ENCODE data around the gene OSBPL6.

The OSBPL6 gene

DNA sequence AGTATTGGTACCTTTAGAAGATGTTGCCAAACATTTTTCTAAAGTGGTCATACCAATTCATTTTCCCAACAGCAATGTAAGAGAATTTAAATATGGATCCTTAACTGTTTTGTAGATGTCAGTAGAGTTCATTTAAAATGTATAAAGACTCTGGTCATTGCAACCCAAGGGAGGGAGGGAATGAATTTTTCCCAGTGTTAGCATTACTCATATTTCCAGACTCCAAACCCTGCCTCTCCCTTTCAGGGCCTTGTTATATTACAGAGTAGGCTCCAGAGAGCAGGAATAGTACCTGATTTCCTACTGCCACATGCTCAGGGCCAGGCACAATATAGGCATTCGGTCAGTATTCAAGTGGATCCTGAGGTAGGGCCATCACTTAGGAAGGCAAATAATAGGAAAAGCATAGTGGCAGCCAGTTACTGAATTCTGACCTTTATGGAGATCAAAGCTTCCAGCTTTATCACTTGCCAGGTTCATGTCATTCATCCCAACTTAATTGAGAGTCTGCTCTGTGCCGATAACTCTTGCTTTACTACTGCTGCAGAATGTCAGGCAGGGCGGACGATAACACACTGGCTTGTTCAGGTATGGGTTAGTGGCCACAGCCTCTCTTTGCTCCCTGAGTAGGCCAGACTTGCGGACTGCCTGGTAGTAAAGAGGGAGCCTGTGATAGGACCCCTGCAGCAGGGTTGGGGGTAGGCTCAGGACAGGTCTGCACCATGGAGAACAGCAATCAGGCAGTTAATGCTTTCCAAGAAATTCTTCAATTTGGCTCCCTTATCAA, 75.3 kb downstream of the OSBPL6 start:
- no peak for DNase-seq (ENCODE audit: low read depth in 1 of 2, low spot score in 1 of 2)

- DNase-seq (ENCODE audit: low read depth in 1 of 2, low spot score in 1 of 2), result no peak
Measured at GRCh38 chr2:178270338-178270737, 76.0 kb downstream of the OSBPL6 start.

DNA sequence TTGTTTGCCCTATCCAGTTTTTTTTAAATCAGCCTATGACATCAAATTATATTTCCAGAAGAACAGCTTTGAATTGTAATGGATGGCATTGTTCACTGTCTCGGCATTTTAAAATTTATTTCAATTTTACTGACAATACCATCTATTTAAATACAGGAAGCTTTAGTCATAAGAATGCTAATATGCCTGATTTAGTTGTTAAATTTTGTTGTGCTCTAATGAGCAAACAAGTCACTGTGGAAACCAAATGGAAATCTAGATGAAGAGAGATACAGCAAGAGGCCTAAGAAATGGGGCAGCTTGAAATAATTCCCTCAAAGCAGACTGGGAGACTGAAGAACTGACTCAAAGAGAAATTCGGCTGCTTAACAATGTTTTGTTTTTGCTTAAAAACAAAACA, 76.8 kb downstream of the OSBPL6 start:
- DNase-seq (ENCODE audit: low read depth in 1 of 2, low spot score in 1 of 2), result no peak

DNA sequence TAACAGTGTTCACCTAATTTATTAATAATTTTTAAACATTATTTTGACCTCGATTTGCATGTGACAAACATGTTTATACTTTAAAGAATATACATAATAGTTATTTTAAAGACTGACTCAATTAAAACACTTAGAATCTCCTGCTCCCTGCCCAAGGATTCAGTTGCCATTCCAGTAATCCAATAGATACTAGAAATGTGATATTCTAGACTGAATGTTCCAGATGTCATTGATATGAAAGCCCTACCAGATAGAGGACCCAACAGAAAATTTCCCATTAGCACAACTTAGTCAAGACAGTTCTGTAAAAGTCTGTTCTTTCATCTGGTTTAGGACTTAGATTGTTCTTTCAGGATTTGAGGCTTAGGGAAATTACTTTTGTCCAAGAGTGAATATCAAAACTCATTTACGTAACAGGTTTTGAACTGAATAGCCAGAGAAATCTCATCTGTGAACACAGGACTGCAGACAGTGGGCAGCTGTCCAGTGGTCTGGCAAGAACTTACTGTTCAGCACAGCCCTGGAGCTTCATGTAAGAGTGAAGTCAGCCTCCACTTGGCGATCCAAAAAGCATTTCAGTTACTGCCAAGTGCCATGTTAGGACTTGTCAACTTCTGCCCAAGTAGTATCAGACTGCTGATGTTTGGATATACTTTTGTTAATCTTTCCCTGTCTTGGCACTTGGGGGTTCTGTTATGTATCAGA, 77.5 kb downstream of the OSBPL6 start:
- DNase-seq (ENCODE audit: low read depth in 1 of 2, low spot score in 1 of 2), result no peak

GRCh38 chr2:178273787-178274360, 79.6 kb downstream of the OSBPL6 start:
- DNase-seq (ENCODE audit: low read depth in 1 of 2, low spot score in 1 of 2), result no peak

GRCh38 chr2:178275600-178275999, 81.3 kb downstream of the OSBPL6 start:
- no peak for DNase-seq (ENCODE audit: low read depth in 1 of 2, low spot score in 1 of 2)

DNA sequence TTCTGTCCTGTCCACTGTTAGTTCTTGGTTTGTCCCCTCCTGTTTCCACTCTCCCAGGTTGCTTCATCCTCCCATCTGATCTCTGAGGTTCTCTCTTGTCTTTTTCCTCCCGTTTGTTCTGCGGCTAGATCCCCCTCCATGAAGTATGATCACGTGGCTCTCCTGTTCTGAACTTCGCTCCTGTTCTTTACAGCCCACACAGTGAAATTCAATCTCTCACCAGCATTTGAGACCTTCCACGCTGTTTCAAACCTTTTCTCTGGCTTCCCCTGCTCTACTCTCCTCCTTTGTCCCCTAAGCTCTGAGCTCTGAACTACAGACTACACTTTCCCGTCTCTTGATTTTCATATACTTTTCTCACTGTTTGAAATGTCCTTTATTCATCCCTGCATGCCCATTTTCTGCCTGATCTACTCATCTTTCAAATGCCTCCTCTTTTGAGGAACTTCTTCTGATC, 83.5 kb downstream of the OSBPL6 start:
- DNase-seq (ENCODE audit: low read depth in 1 of 2, low spot score in 1 of 2), result no peak

- DNase-seq (ENCODE audit: low read depth in 1 of 2, low spot score in 1 of 2), result no peak
Measured at GRCh38 chr2:178279142-178279541, 84.8 kb downstream of the OSBPL6 start.

DNA sequence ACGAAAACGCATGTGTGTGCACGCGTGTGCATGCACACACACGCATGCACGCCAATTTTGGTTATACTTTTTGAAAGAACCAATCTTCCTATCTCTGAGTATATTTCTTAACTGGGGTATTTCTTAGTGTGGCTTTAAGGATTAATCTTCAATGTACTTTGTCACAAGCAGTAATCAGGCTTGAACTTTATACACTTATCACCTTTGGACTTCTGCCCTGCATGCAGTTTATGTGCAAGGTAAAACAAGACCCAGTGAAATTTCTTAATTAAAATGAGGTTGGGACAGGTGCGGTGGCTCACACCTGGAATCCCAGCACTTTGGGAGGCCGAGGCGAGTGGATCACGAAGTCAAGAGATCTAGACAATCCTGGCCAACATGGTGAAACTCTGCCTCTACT, 85.3 kb downstream of the OSBPL6 start:
- no peak for DNase-seq (ENCODE audit: low read depth in 1 of 2, low spot score in 1 of 2)

- DNase-seq (ENCODE audit: low read depth in 1 of 2, low spot score in 1 of 2), result no peak
Measured at GRCh38 chr2:178280244-178280852, 86.0 kb downstream of the OSBPL6 start.

DNA sequence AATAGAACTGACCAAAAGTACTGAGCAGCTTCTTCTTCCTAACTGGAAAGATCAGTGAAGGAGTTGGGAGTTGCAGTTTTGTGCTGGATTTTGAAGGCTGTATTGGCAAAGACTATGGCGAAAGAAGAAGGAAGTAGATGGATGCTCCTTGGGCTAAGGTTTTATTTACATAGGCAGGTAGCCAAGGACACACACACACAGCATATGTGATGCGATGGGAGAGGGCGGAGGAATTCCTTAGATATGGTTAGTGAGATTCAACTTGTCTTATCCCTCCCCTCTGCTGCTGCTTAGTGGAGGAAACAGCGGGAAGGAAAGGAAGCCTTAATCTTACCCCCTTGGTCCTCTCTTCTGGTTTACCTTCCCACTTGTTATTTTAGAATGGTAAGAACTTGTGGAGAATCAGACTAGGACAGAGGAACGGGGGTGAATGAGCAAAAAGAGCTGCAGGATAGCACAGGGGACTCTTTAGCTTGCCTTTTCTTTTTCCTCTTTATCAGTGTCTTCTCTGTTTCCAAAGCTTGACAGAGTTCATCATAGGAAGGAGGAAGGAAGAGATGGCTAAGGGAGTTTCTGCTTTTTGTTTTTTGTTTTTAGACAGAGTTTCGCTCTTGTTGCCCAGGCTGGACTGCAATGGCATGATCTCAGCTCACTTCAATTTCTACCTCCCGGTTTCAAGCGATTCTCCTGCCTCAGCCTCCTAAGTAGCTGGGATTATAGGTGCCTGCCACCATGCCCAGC, 87.9 kb downstream of the OSBPL6 start:
- DNase-seq (ENCODE audit: low read depth in 1 of 2, low spot score in 1 of 2), result no peak

GRCh38 chr2:178283341-178283918, 89.1 kb downstream of the OSBPL6 start:
- DNase-seq (ENCODE audit: low read depth in 1 of 2, low spot score in 1 of 2), result no peak

DNA sequence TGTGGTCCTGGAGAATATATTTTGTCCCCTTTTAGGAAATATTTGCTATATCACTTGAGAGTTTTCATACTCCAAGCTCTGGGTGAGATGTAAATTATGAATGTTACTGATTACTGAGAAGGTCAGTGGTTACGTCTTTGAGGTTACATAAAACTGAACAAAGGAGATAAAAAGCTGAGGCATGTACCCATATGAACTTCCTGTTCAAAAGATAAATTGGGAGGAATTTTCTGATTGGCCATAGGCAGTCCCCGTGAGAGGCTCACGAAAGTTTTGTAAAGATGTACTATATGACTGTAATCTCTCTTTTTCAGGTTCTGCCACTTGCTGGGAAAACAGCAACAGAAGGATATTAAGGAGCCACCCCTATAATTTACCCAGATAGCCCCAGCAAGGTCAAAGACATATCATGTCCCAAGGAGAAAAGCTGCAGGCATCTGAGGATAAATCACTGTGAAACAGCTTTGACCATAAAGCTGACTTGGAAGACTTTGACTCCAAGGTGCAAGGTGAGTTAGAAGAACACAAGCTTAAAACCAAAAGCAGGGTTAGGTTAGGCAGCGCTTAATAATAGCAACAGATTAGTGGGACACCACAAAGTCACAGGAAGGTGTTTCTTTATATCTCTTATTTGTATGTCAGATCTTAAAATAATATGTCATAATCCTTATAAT, 90.4 kb downstream of the OSBPL6 start:
- no peak for DNase-seq (ENCODE audit: low read depth in 1 of 2, low spot score in 1 of 2)

DNA sequence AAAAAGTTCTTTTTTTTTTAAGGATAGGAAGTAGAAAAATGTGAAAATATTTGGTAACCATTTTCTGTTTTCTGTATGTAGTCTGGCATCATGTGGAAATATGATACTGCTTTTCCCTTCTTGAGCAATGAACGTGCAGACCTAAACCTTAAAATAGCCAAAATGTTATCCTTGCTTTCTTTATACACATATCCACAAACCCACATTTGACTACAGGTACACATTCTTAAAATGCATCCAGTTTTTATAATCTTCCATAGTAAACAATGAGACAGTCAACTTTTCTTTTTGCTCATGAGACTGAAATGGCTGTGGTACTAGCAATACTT, 90.9 kb downstream of the OSBPL6 start:
- no peak for DNase-seq (ENCODE audit: low read depth in 1 of 2, low spot score in 1 of 2)

GRCh38 chr2:178286636-178287035, 92.3 kb downstream of the OSBPL6 start:
- DNase-seq (ENCODE audit: low read depth in 1 of 2, low spot score in 1 of 2), result no peak

GRCh38 chr2:178287652-178288344, 93.5 kb downstream of the OSBPL6 start:
- no peak for DNase-seq (ENCODE audit: low read depth in 1 of 2, low spot score in 1 of 2)

GRCh38 chr2:178291703-178292102, 97.4 kb downstream of the OSBPL6 start:
- DNase-seq (ENCODE audit: low read depth in 1 of 2, low spot score in 1 of 2), result no peak

- no peak for DNase-seq (ENCODE audit: low read depth in 1 of 2, low spot score in 1 of 2)
Measured at GRCh38 chr2:178292586-178292985, 98.3 kb downstream of the OSBPL6 start.

GRCh38 chr2:178295115-178295514, 100.8 kb downstream of the OSBPL6 start:
- DNase-seq (ENCODE audit: low read depth in 1 of 2, low spot score in 1 of 2), result no peak

GRCh38 chr2:178295906-178296305, 101.6 kb downstream of the OSBPL6 start:
- no peak for DNase-seq (ENCODE audit: low read depth in 1 of 2, low spot score in 1 of 2)
